GF-D8 (cell line): ENCODE data around the gene ATF7IP.

Experiments used
- DNase-seq: peaks from one replicate; lab custom pipeline; 2025; lab: John Stamatoyannopoulos, UW

ATF7IP gene

GRCh38 chr12:14418451-14418890 is 53.0 kb downstream of the ATF7IP start:
- no peak for DNase-seq

GRCh38 chr12:14422516-14423230 is 57.2 kb downstream of the ATF7IP start:
- DNase-seq, result no peak

DNA sequence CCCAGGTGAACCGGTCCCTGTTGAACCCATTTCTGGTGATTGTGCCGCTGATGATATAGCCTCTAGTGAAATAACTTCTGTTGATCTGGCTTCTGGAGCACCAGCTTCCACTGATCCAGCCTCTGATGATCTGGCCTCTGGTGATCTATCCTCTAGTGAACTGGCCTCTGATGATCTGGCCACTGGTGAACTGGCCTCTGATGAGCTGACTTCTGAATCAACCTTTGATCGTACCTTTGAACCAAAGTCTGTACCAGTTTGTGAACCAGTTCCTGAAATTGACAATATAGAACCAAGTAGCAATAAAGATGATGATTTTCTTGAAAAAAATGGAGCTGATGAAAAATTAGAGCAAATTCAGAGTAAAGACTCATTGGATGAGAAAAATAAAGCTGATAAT is 59.1 kb downstream of the ATF7IP start:
- DNase-seq, result no peak

- DNase-seq, result no peak
Measured at GRCh38 chr12:14426792-14427191, 61.3 kb downstream of the ATF7IP start.

- no peak for DNase-seq
Measured at GRCh38 chr12:14427929-14428328, 62.4 kb downstream of the ATF7IP start.

GRCh38 chr12:14430394-14430986 is 65.0 kb downstream of the ATF7IP start:
- no peak for DNase-seq

- no peak for DNase-seq
Measured at GRCh38 chr12:14431975-14432374, 66.5 kb downstream of the ATF7IP start.

- DNase-seq, result no peak
Measured at GRCh38 chr12:14435627-14436026, 70.1 kb downstream of the ATF7IP start.

GRCh38 chr12:14442221-14442881 is 76.9 kb downstream of the ATF7IP start:
- no peak for DNase-seq

DNA sequence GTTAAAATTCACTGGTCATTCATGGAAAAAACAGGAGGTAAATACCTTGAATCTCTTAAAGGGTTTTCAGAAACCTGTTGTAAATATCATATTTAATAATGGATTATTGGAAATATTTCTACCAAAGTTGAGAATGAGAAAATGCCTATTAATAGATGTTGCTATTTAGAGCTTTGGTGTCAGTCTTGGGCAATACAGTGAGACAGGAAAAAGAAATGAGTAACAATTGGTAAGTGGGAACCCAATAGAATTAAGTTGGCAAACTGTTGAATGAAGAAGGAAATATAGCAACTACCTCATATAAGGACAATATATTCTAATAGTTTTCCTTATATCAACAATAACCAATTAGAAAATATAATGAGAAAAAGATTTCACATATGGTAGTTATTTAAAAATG is 78.0 kb downstream of the ATF7IP start:
- DNase-seq, result no peak

DNA sequence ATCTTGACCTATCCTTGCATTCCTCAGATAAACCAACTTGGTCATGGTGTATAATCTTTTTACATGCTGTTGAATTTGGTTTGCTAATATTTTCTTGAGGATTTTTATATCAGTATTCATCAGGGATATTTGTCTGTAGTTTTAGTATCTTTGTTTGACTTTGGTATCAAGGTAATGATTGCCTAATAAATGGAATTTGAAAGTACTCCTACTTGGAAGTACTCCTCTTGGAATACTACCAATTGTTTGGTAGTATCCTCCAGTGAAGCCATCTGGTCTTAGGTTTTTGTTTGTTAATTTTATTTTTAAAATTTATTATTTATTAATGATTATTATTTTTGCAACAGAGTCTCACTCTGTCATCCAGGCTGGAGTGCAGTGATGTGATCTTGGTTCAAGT is 85.0 kb downstream of the ATF7IP start:
- DNase-seq, result no peak

GRCh38 chr12:14452336-14452735 is 86.9 kb downstream of the ATF7IP start:
- DNase-seq, result no peak

DNA sequence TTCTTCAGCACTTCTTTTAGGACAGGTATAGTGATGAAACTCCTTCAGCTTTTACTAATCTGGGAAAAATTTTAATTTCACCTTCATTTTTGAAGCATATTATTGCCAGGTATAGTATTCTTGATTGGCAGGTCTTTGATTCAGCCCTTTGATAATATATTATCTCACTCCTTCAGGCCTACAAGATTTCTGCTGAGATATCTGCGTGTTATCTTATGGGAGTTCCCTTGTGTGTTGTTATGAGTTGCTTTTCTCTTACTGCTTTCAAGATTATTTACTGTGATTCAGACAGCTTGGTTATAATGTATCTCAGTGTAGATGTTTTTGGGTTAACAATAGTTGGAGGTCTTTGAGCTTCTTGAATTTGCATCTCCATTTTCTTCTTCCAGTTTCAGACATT is 87.4 kb downstream of the ATF7IP start:
- DNase-seq, result no peak

DNA sequence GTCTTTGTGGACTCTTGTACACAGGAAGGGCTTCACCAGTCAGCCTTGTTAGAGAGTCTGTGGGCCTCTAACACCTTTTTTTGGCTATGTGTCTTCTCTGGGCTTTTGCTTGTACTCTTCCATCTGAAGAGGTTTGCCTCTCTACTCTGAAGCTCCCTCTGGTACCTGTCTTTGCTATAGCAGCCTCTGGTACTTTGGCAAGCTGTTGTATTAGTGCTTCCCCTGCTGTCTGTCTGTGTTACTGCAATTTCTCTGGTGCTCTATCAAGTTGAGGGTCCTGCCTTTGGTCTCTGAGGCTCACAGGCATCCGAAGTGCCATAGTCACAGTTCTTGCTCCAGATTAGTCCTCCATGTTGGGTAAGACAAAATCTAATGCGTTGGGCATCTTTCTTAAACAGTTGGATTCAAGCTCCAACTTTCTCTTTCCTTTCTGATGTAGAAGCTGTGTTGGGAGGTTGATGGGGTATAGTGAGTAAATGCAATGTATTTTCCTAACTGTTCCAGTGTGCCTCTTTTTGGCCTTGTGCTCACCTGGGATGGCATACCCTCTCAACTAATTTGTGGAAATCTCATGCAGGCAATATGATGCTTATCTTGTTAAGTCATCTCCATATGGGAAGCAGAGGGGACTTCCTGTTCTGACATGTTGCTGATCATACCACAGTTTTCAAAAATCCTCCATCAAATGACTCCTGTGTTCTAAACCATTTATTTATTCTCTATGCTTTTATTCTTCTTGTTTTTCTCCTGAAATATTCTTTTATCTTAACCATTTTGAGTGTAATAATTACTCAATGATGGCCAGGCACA is 88.8 kb downstream of the ATF7IP start:
- peak; percentile 15 for DNase-seq

- no peak for DNase-seq
Measured at GRCh38 chr12:14460212-14460841, 94.8 kb downstream of the ATF7IP start.

GRCh38 chr12:14471497-14471896 is 106.0 kb downstream of the ATF7IP start:
- no peak for DNase-seq

DNA sequence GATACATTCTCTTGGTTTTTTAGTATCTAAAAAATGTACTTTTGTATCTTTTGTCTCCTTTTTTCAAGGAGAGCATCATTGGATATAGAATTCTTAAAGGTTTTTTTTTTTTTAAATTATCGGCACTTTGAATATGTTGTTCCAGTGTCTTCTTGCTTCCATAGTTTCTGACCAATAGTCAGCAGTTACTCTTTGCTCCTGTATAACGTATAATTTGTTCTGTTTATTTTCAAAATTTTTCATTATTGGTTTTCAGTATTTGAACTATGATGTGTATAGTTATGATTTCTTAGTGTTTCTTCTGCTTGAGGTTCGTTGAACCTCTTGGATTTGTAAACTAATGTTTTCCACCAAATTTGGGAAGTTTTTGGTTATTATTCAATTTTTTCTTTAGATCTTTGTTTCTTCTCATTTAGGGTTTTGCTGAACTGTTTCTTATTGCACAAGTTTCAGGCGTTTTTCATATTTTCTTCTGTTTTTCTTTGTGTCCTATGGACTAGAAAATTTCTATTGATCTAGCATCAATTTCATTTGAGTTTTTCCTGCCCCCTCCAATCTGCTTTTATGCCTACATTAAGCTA is 108.3 kb downstream of the ATF7IP start:
- DNase-seq, result no peak

- no peak for DNase-seq
Measured at GRCh38 chr12:14479004-14479403, 113.5 kb downstream of the ATF7IP start.

- DNase-seq, result no peak
Measured at GRCh38 chr12:14481201-14481600, 115.7 kb downstream of the ATF7IP start.

- no peak for DNase-seq
Measured at GRCh38 chr12:14482361-14482760, 116.9 kb downstream of the ATF7IP start.

DNA sequence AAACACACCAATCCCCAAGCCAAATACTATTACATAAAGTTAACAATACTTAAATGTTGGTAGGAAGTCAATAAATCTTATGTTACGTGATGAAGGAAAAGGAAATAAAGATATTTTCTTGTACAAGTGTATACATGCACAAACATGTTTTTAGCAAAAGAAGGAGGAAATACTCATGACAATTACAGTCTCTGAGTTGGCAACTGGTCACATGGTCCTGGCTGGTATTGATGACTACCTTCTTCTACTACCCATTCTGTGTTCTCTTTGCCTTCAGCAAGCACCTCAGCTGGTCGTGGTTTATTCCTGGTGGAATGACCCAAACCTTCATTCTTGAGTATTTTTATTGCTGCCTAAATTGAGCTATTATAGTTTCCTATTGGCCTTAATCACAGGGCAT is 117.4 kb downstream of the ATF7IP start:
- DNase-seq, result no peak

DNA sequence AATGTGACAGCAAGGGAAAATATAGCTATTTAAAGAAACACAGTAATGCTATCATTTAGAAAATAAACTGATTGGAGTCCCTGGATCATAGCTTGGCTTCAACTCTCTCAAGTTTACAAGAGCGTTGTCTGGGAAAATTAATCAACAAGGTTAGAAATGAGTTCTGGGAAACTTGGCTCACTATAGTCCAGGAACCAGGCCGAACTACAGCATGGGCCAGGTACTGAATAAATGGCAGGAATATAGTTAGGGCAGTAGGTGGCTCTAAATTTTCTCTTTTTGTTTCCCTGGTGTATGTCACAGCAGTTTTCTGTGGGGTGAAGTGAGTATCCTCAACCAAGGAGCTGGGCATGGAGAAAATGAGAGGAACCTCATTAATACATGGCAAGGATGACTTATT is 129.8 kb downstream of the ATF7IP start:
- DNase-seq, result no peak
